Body of pancreas (tissue), 4 donors: Measurements from ENCODE around the gene RAB6A. TPM values are rescaled to one million over a fixed set of nuclear protein-coding genes. Genes with fewer than 3 reads are reported as not detected.
A peak's percentile ranks its signal among the peaks of the same experiment; 100 is the strongest.

Source experiments
- ATAC-seq: fragments of 150-250 bp; one replicate; pipeline ENCODE4 v1.9.1; 2016
- DNase-seq, 4 donors: peaks; one replicate each; pipeline ENCODE4 v3.0.0-alpha.2; 2019
- H3K27ac ChIP-seq, 4 donors: fragments of 200-600 bp; sonication (generic); 1 replicate in 3 of 4; 2 replicates in 1 of 4; pipeline versions ENCODE4 v1.5.1 to v1.6.1; 2016 to 2019; ENCODE audit warnings: mild to moderate bottlenecking in 1 of 4, mixed read lengths in 1 of 4, moderate library complexity in 1 of 4
- H3K27me3 ChIP-seq, 2 donors: fragments of 200-600 bp; sonication (generic); one replicate each; pipeline ENCODE4 v1.6.0; 2016; ENCODE audit warnings: mild to moderate bottlenecking in 1 of 2
- H3K36me3 ChIP-seq, 2 donors: fragments of 200-600 bp; sonication (generic); replicated peaks in 1 of 2; 2 replicates each; pipeline ENCODE4 v1.5.1; 2016; ENCODE audit warnings: low read depth in 2 of 2; ENCODE audit not compliant: insufficient read depth in 1 of 2
- H3K4me1 ChIP-seq: fragments of 200-600 bp; sonication (generic); one replicate; pipeline ENCODE4 v1.6.0; 2016
- H3K4me3 ChIP-seq, 2 donors: fragments of 200-600 bp; sonication (generic); 1 replicate in 1 of 2; 2 replicates in 1 of 2; pipeline ENCODE4 v1.5.1; 2016 to 2019
- H3K9me3 ChIP-seq, 3 donors: fragments of 200-600 bp; sonication (generic); 1 replicate in 2 of 3; 2 replicates in 1 of 3; pipeline ENCODE4 v1.5.1; 2016
- POLR2A ChIP-seq, 3 donors: fragments of 450-650 bp; IDR thresholded peaks; one replicate each; pipeline ENCODE4 v1.6.1; 2016; ENCODE audit warnings: antibody characterized with exemption in 3 of 3, mild to moderate bottlenecking in 2 of 3
- WGBS, 2 donors: methylation state at CpG; one replicate each; pipeline ENCODE4 v1.1.5; 2017; 5-methylcytosine and 5-hydroxymethylcytosine counted together
- intact Hi-C: fragments of 100-400 bp; cut with DNase I; formaldehyde crosslinking; loops from one replicate; pipeline ENCODE4 v1.15.1; 2023
- total RNA-seq, 2 donors: library from RNA; depleted of rRNA; stranded (reverse); fragments of >200 nt; gene quantifications; one replicate each; pipeline ENCODE4 v1.1.0, GENCODE V29; 2016
- TF ChIP-seq, protein P1 (sequence below), 7 experiments: fragments of 450-650 bp in 4 of 7; fragments of 200-600 bp in 3 of 7; sonication (generic) in 3 of 7; IDR thresholded peaks; one replicate each; pipeline ENCODE4 v1.5.1; 2016 to 2019; ENCODE audit warnings: antibody characterized with exemption in 7 of 7

Gene RAB6A
- total RNA-seq, 2 donors from 2014 or later, result 54.5 to 92.0 TPM

DNA sequence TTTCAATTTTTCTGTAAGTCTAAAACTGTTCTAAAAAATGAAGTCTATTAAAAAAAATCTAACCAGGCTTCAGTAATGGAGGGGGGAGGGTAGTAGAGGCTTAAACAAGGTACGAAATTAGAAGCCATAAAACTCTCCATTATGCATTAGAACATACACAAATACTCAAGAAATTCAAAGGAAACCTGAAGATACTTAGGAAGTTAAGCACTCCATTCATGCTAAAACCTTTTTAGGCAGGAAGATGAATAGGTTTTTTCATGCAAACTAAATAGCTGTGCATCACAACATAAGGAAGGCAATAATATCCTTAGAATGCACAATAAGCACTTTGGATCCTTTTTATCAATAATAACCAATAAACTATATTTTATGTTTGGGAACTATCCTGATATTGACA, 2.4 kb downstream of the RAB6A start:
- 31 to 33% methylated on average over 1 of the region's 1 CpG for WGBS, 2 donors
- DNase-seq (no peak), ATAC-seq (no peak)
- Histone ChIP-seq H3K27ac (peak overlapping the region in 1 of 4 donors; percentile 9), H3K9me3 (no peaks in the 10 kb centered on the region), H3K36me3 (no peaks in the 10 kb centered on the region), H3K4me3 (no peak overlapping the region), H3K27me3 (no peaks in the 10 kb centered on the region), H3K4me1 (peaks cover 36% of the 10 kb centered on the region)
- intact Hi-C loops, result no loop called here
- no peak for TF ChIP-seq POLR2A (IDR thresholded peaks at IDR 0.05)
- TF ChIP-seq, protein P1, sequence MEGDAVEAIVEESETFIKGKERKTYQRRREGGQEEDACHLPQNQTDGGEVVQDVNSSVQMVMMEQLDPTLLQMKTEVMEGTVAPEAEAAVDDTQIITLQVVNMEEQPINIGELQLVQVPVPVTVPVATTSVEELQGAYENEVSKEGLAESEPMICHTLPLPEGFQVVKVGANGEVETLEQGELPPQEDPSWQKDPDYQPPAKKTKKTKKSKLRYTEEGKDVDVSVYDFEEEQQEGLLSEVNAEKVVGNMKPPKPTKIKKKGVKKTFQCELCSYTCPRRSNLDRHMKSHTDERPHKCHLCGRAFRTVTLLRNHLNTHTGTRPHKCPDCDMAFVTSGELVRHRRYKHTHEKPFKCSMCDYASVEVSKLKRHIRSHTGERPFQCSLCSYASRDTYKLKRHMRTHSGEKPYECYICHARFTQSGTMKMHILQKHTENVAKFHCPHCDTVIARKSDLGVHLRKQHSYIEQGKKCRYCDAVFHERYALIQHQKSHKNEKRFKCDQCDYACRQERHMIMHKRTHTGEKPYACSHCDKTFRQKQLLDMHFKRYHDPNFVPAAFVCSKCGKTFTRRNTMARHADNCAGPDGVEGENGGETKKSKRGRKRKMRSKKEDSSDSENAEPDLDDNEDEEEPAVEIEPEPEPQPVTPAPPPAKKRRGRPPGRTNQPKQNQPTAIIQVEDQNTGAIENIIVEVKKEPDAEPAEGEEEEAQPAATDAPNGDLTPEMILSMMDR (IDR thresholded peaks at IDR 0.05), result no peak

DNA sequence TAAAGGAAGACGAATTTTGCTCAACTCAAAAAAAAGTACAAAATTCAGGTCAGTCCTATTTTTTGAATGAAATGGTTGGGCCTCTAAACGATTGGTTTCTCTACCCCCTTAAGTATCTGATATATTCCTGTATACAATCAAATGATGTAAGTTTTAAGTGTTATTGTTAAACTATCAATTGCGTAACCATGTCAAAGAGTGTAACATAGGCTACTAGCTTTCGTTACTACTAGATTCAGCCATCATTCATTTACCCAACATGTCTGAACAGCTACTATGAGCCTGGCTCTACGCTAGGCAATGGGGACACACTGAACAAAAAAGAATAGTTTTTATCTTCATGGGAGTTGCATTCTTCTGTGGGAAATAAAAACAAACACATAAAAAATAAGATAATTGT, 3.3 kb downstream of the RAB6A start:
- WGBS, 2 donors, result 72 to 90% methylated on average over 5 of the region's 5 CpGs
- ATAC-seq, result no peak
- TF ChIP-seq, protein P1 (IDR thresholded peaks at IDR 0.05), result no peak

DNA sequence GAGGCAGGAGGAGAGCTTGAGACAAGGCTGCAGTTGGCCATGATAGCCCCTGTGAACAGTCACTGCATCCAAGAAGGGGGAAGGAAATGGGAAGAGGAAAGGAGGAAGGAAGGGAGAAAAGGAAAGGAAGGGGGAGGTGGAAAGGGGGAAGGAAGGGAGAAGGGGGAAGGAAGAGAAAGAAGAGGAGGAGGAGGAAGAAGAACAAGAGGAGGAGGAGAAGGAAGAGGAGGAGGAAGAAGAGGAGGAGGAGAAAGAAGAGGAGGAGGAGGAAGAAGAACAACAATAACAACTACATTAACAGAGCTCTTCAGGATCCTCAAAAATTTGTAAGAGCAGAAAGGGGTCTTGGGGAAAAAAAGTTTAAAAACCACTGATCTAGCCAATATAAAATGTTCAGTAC, 5.2 kb downstream of the RAB6A start:
- DNase-seq, result no peak
- Histone ChIP-seq H3K27ac (no peak overlapping the region), H3K4me3 (no peak overlapping the region), H3K27me3 (no peaks in the 10 kb centered on the region), H3K4me1 (peaks cover 49% of the 10 kb centered on the region), H3K36me3 (no peaks in the 10 kb centered on the region), H3K9me3 (no peaks in the 10 kb centered on the region)
- TF ChIP-seq, protein P1 (IDR thresholded peaks at IDR 0.05), result no peak
- TF ChIP-seq POLR2A (IDR thresholded peaks at IDR 0.05), result no peak
- intact Hi-C loops, result no loop called here
- ATAC-seq, result no peak

More for the DNA sequence above, 3.3 kb downstream of the RAB6A start:
- intact Hi-C loops, result no loop called here
- no peak overlapping the region for H3K4me3 ChIP-seq
- no peaks in the 10 kb centered on the region for H3K27me3 ChIP-seq
- no peak overlapping the region for H3K27ac ChIP-seq
- peaks cover 42% of the 10 kb centered on the region for H3K4me1 ChIP-seq
- no peaks in the 10 kb centered on the region for H3K36me3 ChIP-seq
- no peaks in the 10 kb centered on the region for H3K9me3 ChIP-seq
- DNase-seq, result no peak

DNA sequence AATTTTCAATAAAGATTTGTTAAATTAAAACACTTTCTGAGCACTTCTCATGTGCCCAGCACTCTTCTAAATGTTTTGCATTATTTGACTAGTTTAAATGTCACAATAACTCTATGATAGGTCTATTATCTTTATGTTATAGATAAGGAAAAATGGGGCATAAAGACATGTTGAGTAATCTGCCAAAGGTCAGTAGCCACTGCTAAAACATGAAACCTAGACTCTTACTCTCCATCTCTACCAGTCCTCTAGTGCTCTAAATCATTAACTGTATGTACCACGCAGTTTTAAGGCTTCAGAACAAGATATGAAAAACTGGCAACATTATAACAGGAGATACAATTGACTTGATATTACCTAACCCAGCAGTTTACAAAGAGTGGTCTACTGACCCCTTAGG, 6.9 kb downstream of the RAB6A start:
- Histone ChIP-seq H3K9me3 (no peaks in the 10 kb centered on the region), H3K4me1 (peaks cover 49% of the 10 kb centered on the region), H3K27ac (no peak overlapping the region), H3K27me3 (no peaks in the 10 kb centered on the region), H3K4me3 (no peak overlapping the region), H3K36me3 (no peaks in the 10 kb centered on the region)
- ATAC-seq (no peak), DNase-seq (no peak)
- TF ChIP-seq POLR2A (IDR thresholded peaks at IDR 0.05), result no peak
- TF ChIP-seq, protein P1 (IDR thresholded peaks at IDR 0.05), result no peak
- intact Hi-C loops, result no loop called here
- 71 to 79% methylated on average over 1 of the region's 1 CpG for WGBS, 2 donors

DNA sequence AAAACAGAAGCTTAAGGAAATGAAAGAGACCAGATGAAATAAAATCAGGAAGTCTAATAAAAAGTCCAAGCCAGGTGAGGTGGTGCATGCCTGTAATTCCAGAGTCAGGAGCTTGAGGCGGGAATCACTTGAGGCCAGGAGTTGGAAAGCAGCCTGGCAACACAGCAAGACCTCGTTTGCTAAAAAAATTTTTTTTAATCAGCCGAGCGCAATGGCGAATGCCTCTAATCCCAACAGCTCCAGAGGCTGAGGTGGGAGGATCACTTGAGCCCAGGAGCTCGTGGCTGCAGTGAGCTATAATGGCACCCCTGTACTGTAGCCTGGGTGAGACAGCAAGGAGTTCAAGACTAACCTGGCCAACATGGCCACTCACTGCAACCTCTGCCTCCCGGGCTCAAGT, 8.0 kb downstream of the RAB6A start:
- WGBS, 2 donors, result 49 to 59% methylated on average over 6 to 7 of the region's 7 CpGs
- H3K36me3 ChIP-seq, result no peaks in the 10 kb centered on the region
- ATAC-seq (peak; percentile 41), DNase-seq (peak in 3 of 4 donors; percentile 13 to 33 (median 25))
- intact Hi-C loops, result no loop called here
- TF ChIP-seq, protein P1 (IDR thresholded peaks at IDR 0.05), result no peak
- no peak for TF ChIP-seq POLR2A (IDR thresholded peaks at IDR 0.05)
- H3K9me3 ChIP-seq, result no peaks in the 10 kb centered on the region
- H3K27me3 ChIP-seq, result no peaks in the 10 kb centered on the region
- peak overlapping the region in 2 of 4 donors; percentile 51 to 52 for H3K27ac ChIP-seq
- H3K4me3 ChIP-seq, result no peak overlapping the region
- peaks cover 47% of the 10 kb centered on the region for H3K4me1 ChIP-seq
